PFSK-1 (cell line): ENCODE data around the gene SLC48A1.

Source experiments
- POLR2AphosphoS5 ChIP-seq: IDR thresholded peaks from 2 replicates; pipeline ENCODE4 v1.6.1; 2012; ENCODE audit warnings: low read depth, mild to moderate bottlenecking, control low read depth, low read length, moderate library complexity
- TAF1 ChIP-seq: IDR thresholded peaks from 2 replicates; pipeline ENCODE4 v1.6.1; 2012; ENCODE audit warnings: low read length, control low read depth, borderline replicate concordance; ENCODE audit not compliant: insufficient read depth
- TF ChIP-seq, protein P1 (sequence below), 2 experiments: IDR thresholded peaks; 2 replicates each; pipeline versions ENCODE4 v1.6.1 to v1.8.0; 2011 to 2012; ENCODE audit warnings: low read depth in 2 of 2, low read length in 2 of 2, control low read depth in 1 of 2, inconsistent platforms in 1 of 2, mild to moderate bottlenecking in 1 of 2, moderate library complexity in 1 of 2; ENCODE audit not compliant: insufficient read depth in 1 of 2

GRCh38 chr12:47773858-47774580 lies 981 bp downstream of the SLC48A1 start:
- TF ChIP-seq POLR2AphosphoS5, result no peak
- TF ChIP-seq, protein P1, sequence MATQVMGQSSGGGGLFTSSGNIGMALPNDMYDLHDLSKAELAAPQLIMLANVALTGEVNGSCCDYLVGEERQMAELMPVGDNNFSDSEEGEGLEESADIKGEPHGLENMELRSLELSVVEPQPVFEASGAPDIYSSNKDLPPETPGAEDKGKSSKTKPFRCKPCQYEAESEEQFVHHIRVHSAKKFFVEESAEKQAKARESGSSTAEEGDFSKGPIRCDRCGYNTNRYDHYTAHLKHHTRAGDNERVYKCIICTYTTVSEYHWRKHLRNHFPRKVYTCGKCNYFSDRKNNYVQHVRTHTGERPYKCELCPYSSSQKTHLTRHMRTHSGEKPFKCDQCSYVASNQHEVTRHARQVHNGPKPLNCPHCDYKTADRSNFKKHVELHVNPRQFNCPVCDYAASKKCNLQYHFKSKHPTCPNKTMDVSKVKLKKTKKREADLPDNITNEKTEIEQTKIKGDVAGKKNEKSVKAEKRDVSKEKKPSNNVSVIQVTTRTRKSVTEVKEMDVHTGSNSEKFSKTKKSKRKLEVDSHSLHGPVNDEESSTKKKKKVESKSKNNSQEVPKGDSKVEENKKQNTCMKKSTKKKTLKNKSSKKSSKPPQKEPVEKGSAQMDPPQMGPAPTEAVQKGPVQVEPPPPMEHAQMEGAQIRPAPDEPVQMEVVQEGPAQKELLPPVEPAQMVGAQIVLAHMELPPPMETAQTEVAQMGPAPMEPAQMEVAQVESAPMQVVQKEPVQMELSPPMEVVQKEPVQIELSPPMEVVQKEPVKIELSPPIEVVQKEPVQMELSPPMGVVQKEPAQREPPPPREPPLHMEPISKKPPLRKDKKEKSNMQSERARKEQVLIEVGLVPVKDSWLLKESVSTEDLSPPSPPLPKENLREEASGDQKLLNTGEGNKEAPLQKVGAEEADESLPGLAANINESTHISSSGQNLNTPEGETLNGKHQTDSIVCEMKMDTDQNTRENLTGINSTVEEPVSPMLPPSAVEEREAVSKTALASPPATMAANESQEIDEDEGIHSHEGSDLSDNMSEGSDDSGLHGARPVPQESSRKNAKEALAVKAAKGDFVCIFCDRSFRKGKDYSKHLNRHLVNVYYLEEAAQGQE (IDR thresholded peaks at IDR 0.05; ENCODE audit: insufficient read depth in 1 of 2, low read depth in 2 of 2, low read length in 2 of 2), result no peak
- TF ChIP-seq TAF1, result no peak
